Ectodermal cell (in vitro differentiated cells): Measurements from ENCODE around the gene PARD6G.

ENCODE experiments used
- H3K27ac ChIP-seq: 2 replicates; pipeline ENCODE4 v1.7.0; 2013; ENCODE audit warnings: mild to moderate bottlenecking, low read depth, low read length; ENCODE audit not compliant: insufficient read depth, poor library complexity, severe bottlenecking
- H3K27me3 ChIP-seq: 2 replicates; pipeline ENCODE4 v1.7.0; 2013; ENCODE audit warnings: mild to moderate bottlenecking, low read length; ENCODE audit not compliant: insufficient read depth, control insufficient read depth, poor library complexity, severe bottlenecking
- H3K36me3 ChIP-seq: one replicate; pipeline ENCODE4 v1.7.0; 2013; ENCODE audit warnings: low read length; ENCODE audit not compliant: control insufficient read depth, insufficient read depth
- H3K4me1 ChIP-seq: one replicate; pipeline ENCODE4 v1.7.0; 2013; ENCODE audit warnings: low read length; ENCODE audit not compliant: control insufficient read depth, insufficient read depth
- H3K4me3 ChIP-seq: 2 replicates; pipeline ENCODE4 v1.7.0; 2013; ENCODE audit warnings: low read depth, low read length, control low read depth; ENCODE audit not compliant: insufficient read depth
- H3K9me3 ChIP-seq: 2 replicates; pipeline ENCODE4 v1.7.0; 2013; ENCODE audit warnings: mild to moderate bottlenecking, low read length, moderate library complexity; ENCODE audit not compliant: control insufficient read depth
- WGBS, 2 experiments: methylation state at CpG; one replicate each; pipeline ENCODE4 v1.1.7; 2013; ENCODE audit warnings: missing lambda C conversion rate in 2 of 2; 5-methylcytosine and 5-hydroxymethylcytosine counted together

The PARD6G gene

DNA sequence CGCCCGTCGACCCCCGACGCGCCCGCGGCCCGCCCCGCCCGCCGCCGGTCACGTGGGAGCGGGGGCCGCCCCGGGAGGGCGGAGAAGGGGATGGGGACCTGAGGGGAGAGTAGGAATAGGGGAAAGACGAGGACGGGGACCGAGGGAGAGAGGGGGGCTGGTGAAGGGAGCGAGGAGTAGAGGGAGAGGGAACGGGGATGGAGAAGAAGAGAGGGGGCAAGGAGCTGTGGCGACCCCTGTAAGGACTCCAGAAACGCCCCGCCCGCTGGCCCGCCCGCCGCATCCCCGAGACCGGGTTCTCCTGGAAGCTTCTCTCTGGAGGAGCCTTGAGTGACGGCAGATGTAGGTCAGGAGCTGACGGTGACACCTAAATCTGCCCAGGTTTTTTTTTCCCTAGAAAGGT, 137.6 kb downstream of the PARD6G start:
- H3K36me3 ChIP-seq = no peaks in the 10 kb centered on the region
- no peak overlapping the region for H3K27ac ChIP-seq
- no peaks in the 10 kb centered on the region for H3K9me3 ChIP-seq
- peak overlapping the region; percentile 62 for H3K4me3 ChIP-seq
- no peaks in the 10 kb centered on the region for H3K27me3 ChIP-seq
- H3K4me1 ChIP-seq = peaks cover 12% of the 10 kb centered on the region
- WGBS, 2 experiments = 1% methylated on average over 34 of the region's 34 CpGs

DNA sequence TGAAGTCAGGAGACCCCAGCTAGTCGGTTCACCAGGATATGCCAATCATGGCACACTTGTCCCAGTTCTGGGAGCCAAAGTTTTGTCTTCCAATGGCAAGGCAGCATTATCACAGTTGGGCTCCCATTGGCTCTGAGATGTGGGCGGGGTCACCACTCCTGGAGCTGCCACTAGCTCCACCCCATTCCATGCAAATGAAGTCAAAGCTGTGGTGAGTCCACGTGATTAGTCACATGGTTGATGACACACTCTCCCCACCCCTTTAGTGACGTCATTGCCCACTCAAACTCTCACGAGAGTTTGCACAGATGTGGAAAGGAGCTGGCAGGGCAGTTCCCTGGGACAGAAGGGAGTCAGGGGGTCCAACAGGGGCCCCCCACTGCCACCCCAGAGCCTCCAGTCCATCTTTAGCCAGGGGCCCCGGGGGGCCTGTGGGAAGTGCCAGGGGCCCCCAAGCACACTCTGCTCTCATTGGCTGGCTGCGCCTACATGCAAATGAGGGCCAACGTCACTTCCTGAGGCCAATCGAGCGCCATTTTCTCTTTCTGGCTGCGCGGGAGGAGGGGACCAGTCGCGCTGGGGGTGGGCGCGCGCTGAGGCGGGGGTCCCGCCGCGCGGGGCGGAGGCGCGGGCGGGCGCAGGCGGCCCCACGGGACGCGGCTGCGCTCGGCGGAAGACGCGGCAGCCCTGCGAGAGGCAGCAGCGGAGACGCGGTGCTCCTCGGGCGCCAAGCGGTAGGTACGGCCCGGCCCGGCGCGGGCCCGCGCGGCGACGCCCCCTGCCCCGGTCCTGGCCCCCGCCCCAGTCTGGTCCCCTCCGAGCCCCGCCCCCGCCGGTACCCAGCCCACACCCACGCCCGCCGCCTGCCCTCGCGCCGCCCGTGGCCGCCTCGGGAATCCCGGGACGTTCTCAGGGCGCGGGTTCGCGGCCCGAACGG, 138.3 kb downstream of the PARD6G start, which contains the start of gene ADNP2:
Gene ADNP2, plus strand, starts transcription at position 524 of the 937 bp plus-strand sequence. CDS start 8,281 bp downstream, outside the sequence.
- Histone ChIP-seq H3K4me3 (peak within 1 kb of the TSS; percentile 62), H3K27ac (peak within 1 kb of the TSS; percentile 82), H3K36me3 (no peaks in the 10 kb centered on the region), H3K27me3 (no peaks in the 10 kb centered on the region), H3K4me1 (peaks cover 17% of the 10 kb centered on the region), H3K9me3 (no peaks in the 10 kb centered on the region)
- WGBS, 2 experiments = 4% methylated on average over 76 of the region's 76 CpGs

DNA sequence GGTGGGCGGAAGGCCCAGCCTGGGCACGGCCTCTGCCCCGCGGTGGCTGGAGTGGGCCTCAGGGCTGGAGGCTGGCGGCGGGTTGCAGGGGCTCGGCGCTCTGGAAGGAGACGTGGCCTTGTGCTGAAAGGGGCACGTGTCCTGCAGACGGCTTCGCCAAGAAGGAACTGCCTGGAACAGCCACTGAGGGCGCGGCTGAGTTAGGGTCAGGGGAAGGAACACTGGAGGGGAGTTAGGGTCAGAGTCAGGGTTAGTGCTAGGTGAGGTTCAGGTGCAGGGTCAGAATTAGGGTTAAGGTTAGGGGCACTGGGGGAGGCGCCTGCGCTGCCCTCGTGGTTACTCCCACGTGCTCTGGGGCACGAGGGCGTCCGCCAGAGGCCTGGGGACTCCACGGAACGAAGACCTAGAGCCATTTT, 139.2 kb downstream of the PARD6G start:
- H3K36me3 ChIP-seq = no peaks in the 10 kb centered on the region
- no peak overlapping the region for H3K4me3 ChIP-seq
- no peaks in the 10 kb centered on the region for H3K9me3 ChIP-seq
- 96% methylated on average over 23 of the region's 23 CpGs for WGBS, 2 experiments
- no peak overlapping the region for H3K27ac ChIP-seq
- H3K27me3 ChIP-seq = no peaks in the 10 kb centered on the region
- H3K4me1 ChIP-seq = peaks cover 23% of the 10 kb centered on the region

DNA sequence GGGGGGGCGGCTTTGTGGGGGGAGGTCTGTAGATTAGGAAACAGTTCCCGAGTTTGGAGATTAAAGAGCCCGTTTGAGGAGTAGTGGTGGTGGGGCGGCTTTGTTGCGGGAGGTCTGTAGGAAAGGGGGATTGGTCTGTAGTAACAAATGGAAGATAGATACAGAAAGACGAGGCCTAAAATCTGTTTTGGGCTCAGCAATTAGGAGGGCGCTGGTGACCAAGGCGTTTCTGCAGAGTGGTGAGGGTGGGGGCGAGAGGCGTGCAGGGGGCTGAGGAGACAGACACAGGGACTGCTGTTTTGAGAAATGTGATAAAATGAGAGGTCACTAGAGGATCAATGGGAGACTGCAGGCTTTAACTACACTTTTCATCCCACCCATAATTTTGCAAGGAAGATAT, 139.9 kb downstream of the PARD6G start:
- Histone ChIP-seq H3K4me3 (no peak overlapping the region), H3K27ac (no peak overlapping the region), H3K27me3 (no peaks in the 10 kb centered on the region), H3K36me3 (no peaks in the 10 kb centered on the region), H3K4me1 (peaks cover 18% of the 10 kb centered on the region), H3K9me3 (no peaks in the 10 kb centered on the region)
- WGBS, 2 experiments = 81 to 85% methylated on average over 10 of the region's 10 CpGs
